Ammon's horn (tissue), 1 donor: Measurements from ENCODE around the gene PTPN6.

Experiments
- DNase-seq: peaks from one replicate; pipeline ENCODE4 v3.0.0-alpha.2; 2016; ENCODE audit warnings: low spot score

PTPN6 gene

DNA sequence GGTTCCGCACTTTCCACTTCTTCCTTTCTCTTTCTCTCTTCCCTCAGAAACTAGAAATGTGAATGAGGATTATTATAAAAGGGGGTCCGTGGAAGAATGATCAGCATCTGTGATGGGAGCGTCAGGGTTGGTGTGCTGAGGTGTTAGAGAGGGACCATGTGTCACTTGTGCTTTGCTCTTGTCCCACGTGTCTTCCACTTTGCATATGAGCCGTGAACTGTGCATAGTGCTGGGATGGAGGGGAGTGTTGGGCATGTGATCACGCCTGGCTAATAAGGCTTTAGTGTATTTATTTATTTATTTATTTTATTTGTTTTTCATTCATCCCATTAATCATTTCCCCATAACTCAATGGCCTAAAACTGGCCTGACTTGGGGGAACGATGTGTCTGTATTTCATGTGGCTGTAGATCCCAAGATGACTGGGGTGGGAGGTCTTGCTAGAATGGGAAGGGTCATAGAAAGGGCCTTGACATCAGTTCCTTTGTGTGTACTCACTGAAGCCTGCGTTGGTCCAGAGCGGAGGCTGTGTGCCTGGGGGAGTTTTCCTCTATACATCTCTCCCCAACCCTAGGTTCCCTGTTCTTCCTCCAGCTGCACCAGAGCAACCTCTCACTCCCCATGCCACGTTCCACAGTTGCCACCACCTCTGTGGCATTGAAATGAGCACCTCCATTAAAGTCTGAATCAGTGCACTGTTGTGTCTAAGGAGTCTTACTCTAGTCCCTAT is 28.0 kb upstream of the PTPN6 start:
- DNase-seq: no peak

DNA sequence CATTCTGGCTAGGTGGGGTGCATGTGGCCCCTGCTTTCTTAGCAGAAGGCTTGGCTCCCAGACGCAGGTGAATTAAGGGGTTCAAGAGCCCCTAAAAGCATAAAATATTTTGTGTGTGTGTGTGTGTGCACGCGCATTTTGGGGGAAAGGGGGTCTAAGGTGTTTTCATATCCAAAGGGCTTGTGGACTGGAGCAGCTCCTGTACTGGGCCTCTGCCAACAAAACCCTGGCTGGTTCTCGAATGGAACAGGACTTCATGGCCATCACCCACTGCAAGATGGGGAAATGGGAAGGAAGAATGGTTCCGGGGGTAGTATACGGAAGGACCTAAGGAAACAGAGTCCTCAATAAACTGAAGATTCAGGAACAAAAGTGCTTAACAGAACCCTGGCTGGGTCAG is 27.3 kb upstream of the PTPN6 start:
- DNase-seq: no peak

DNA sequence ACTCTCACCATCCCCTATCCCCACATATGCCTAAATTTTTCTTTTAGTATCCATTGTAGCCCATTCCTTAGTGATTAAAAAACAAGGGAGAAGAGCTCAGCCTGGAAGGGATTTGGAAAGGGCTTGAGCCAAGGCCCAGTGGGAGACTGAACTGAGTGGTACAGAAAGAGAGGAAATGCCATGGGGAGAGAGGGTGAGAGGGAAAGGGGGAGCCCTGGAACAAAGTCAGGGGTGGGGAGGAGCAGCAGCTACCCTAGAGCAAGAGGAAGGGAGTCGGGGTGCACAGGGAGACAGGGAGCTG is 26.0 kb upstream of the PTPN6 start:
- DNase-seq: no peak

DNA sequence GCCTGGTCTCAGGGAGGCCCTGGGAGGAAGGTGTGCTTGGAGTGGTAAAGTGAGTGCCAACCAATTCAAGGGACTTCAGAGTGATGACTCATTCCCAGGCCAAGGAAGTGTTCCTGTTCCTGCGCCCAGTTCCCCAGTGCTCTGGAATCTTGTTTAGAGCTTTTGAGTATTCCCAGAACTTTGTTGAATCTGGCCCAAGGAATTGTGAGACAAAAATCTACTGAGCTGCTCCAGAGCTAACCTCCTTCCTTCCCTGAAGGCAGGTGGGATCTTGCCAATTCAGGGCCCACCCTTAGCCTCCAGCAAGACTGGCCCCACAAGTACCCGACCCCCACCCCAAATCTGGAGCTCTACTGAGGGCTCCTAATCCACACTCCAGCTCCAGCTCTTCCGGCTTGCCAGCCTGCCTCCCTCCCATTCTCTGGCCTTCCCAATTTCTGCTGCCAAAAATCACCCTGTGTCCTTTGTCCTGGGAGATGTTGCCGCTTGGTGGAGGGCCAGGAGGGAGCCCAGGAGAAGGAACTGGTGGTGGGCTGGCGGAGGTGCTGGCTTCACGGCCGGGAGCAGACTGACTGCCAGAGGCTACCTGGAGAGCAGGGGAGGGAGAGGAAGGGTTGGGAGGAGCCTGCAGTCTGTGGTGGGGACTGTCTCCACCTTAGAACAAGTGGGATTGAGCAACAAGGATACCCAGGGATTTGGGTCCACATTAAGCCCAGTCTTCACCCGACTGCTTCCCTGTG is 25.4 kb upstream of the PTPN6 start:
- DNase-seq: peak; percentile 80

DNA sequence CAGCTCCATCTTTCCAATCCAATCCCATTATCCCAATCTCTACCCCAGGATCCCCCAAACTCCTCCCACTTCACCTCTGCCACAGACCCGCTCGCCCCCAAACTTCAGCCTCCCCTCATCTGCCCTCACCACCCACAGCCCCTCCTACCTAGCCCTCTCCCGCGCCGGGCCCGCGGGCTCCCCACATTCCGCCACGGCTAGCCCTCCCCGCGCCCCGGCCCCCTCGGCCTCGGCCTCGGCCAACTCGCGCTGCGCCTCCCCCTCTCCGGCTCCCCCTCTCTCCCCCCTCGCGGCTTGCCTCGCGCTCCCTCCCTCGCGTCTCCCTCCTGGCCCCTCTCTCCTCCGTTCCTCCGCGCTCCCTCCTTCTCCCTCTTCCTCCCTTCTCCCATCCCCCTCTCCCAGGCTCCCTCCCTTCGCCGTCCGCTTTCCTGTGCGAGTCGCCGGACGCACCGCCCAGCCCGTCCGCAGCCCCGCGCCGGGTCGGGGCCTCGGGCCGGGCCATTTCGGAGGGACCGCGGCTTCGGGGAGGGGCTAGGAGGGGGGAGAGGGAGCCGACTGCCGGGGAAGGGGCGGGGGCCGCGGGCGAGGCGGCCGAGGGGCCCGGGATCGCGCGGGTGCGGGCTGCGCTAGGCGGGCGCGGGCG is 23.7 kb upstream of the PTPN6 start, which contains the start of gene ATN1:
Gene ATN1, plus strand, starts transcription at position 581 of the 643 bp plus-strand sequence. CDS start 6,043 bp downstream, outside the sequence.
- peak; percentile 92 for DNase-seq

DNA sequence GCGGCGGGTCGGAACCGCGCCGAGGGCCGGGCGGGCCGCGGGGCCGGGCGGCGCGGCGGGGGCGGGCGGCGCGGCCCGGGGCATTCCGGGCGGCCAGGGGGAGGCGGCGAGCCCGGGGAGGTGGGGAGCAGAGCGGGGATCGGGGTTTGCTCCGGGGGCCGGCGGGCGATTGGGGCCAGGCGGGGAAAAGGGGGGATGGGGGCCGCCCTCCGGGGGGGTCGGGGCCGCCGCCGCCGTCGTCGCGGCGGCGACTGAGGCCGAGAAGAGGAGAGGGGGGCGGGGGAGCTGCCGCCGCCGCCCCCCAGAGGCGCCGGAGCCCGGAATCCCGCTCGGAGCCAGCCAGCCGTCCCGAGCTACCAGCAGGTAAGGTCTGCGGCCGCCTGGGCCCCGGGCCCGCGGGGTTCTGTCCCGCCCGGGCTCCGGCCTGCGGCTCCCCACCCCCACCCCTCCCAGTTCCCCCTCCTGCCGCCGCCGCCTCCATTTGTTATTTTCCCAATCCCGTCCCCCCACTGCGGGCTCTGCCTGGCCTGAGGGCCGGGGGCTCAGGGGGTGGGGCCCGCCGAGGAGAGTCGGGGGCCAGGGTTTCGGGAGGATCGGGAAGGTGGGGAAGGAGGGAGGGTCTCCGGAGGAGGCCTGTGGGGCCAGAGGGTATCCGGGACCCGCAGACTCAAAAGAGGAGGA is 23.0 kb upstream of the PTPN6 start:
- DNase-seq: no peak

DNA sequence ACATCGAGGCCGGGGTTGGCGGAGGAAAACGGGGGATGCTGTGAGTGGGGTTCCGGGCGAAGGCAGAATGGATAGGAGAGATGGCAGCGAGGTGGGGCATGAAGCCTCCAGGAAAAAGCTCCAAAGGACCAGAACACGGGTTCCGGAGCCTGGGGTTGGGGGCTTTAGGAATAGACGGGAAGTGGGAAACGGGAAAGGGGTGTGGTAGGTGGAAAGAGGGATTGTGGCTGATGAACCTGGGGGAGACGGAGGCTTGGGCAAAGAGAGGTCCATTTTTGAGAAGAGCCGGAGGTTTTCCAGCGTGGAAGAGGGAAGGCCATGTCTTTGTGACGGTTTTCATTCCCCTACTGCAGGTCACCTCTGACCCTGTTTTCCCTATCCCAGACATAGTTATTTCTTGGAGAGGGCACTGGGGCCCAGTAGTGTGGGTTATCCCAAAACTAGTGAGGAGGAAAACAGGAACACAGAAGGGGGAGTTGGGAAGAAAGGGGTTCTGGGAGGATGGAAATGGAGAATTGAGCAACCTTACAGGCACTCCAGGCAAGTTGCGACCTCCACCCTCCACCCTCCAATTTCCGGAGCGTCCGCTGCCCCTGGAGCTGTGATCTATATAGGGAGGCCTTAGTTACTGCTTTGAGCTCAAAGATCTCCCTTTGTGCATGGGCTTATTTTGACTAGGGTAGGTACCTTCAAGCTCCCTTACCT is 22.3 kb upstream of the PTPN6 start:
- DNase-seq: no peak

DNA sequence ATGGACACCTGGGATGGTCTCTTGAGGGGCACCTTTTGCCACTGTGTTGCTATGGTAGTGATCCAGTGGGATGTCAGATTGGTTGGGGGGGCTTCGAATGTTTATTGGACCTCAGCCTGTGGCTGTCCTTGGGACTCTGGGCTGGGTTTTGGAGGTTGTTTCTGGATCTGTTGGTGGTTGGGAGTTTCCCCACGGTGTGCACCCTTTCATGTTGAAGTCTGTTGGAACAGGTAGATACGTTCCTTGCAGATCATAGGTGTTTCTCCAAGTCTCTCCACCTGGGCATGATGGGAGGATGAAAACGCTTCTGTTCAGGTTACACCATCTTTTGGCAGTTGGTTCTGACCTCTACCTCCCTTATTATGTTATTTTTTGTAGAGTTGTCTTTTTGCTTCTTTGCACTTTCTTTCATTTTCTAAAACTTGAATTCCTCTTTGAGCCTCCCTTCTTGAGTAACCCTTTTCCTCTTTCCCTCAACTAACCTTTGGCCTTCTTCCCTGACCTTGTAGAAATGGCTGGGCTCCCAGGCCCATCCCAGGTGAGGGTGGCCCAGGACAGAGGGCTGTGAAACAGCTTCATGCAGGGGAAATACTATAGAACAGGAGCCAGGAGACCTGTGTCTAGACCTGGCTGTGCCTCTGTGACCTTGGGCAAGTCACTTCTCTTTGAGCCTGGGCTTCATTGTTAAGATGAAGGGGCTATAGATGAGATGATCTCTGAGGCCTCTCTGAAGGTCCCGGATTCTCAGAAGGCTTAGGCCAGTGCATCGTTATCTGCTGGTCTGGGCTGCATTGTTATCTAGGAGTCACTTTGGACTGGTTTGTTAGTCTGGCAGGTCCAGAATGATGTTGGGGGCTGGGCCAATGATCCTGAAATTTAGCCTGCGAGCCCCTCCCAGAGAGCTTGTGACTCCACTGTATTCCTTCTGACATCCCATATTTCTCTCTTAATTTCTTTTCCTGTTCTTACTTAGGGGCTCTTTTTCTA is 21.4 kb upstream of the PTPN6 start:
- DNase-seq: no peak

DNA sequence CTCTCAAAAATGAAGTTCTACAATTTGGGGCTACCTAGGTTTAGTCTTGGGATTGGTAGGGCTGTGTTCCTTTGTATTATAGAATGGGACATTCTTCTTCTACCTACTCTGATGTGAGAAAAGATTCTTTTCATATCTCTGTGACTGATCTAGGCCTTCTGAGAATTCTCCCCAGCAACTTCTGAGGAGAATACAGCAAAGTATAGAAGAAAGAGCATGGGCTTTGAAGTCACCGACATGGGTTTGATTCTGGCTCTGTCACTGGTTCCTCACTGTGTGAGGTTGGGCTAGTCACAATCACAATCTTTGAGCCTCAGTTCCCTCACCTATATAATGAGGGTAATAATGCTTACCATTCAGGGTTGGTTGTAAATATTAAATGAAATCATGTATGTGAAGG is 18.4 kb upstream of the PTPN6 start:
- DNase-seq: no peak

DNA sequence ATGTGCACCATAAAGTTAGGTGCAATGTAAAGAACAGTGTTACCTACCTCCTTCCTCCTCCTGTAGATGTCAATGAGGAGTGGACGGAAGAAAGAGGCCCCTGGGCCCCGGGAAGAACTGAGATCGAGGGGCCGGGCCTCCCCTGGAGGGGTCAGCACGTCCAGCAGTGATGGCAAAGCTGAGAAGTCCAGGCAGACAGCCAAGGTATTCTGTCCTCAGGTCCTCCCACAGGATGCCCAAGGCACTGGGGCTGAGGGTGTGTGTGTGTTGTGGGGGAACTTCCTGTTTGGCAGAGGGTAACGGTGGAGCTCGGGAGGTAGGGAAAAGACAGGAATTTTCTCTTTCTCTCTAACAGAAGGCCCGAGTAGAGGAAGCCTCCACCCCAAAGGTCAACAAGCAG is 17.0 kb upstream of the PTPN6 start:
- no peak for DNase-seq

DNA sequence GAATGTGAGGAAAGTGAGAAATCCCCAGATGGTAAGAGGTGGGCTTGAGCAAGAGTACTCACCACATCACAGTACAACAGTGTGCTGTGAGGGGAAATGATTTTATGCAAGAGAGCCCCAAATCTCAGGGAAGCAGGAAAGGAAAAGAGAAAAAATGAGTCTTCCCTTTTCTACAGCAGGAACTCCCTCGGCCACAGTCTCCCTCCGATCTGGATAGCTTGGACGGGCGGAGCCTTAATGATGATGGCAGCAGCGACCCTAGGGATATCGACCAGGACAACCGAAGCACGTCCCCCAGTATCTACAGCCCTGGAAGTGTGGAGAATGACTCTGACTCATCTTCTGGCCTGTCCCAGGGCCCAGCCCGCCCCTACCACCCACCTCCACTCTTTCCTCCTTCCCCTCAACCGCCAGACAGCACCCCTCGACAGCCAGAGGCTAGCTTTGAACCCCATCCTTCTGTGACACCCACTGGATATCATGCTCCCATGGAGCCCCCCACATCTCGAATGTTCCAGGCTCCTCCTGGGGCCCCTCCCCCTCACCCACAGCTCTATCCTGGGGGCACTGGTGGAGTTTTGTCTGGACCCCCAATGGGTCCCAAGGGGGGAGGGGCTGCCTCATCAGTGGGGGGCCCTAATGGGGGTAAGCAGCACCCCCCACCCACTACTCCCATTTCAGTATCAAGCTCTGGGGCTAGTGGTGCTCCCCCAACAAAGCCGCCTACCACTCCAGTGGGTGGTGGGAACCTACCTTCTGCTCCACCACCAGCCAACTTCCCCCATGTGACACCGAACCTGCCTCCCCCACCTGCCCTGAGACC is 15.6 kb upstream of the PTPN6 start:
- DNase-seq: no peak

DNA sequence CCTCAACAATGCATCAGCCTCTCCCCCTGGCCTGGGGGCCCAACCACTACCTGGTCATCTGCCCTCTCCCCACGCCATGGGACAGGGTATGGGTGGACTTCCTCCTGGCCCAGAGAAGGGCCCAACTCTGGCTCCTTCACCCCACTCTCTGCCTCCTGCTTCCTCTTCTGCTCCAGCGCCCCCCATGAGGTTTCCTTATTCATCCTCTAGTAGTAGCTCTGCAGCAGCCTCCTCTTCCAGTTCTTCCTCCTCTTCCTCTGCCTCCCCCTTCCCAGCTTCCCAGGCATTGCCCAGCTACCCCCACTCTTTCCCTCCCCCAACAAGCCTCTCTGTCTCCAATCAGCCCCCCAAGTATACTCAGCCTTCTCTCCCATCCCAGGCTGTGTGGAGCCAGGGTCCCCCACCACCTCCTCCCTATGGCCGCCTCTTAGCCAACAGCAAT is 14.9 kb upstream of the PTPN6 start:
- DNase-seq: no peak

DNA sequence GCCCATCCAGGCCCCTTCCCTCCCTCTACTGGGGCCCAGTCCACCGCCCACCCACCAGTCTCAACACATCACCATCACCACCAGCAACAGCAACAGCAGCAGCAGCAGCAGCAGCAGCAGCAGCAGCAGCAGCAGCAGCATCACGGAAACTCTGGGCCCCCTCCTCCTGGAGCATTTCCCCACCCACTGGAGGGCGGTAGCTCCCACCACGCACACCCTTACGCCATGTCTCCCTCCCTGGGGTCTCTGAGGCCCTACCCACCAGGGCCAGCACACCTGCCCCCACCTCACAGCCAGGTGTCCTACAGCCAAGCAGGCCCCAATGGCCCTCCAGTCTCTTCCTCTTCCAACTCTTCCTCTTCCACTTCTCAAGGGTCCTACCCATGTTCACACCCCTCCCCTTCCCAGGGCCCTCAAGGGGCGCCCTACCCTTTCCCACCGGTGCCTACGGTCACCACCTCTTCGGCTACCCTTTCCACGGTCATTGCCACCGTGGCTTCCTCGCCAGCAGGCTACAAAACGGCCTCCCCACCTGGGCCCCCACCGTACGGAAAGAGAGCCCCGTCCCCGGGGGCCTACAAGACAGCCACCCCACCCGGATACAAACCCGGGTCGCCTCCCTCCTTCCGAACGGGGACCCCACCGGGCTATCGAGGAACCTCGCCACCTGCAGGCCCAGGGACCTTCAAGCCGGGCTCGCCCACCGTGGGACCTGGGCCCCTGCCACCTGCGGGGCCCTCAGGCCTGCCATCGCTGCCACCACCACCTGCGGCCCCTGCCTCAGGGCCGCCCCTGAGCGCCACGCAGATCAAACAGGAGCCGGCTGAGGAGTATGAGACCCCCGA is 14.3 kb upstream of the PTPN6 start:
- no peak for DNase-seq

DNA sequence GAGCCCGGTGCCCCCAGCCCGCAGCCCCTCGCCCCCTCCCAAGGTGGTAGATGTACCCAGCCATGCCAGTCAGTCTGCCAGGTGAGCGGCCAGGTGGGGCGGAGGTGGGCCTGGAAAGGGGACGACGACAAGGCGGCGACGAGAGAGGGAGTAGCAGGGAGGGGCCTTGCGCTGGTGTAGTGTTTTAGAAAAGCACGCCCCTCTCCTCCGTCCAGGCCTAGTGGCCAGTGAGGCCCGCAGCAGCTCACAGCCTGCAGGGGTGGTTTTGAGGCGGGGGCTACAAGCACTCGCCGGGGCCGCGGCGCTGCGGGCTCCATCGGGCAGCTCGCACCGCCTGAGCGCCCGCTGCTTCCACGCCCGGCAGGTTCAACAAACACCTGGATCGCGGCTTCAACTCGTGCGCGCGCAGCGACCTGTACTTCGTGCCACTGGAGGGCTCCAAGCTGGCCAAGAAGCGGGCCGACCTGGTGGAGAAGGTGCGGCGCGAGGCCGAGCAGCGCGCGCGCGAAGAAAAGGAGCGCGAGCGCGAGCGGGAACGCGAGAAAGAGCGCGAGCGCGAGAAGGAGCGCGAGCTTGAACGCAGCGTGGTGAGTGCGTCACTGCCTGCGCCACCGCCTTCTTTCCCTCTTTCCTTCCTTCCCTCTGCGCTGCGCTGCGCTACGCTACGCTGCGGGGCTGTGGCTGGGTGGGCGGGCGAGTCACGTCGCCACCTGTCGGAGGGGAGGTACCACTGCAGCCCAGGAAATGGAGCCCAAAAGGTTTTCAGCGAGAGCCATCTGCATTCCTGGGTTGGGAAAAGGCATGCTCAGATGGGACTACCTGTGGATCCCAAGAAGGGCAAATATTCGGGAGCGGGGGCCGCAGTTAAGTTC is 13.4 kb upstream of the PTPN6 start:
- DNase-seq: peak; percentile 99

DNA sequence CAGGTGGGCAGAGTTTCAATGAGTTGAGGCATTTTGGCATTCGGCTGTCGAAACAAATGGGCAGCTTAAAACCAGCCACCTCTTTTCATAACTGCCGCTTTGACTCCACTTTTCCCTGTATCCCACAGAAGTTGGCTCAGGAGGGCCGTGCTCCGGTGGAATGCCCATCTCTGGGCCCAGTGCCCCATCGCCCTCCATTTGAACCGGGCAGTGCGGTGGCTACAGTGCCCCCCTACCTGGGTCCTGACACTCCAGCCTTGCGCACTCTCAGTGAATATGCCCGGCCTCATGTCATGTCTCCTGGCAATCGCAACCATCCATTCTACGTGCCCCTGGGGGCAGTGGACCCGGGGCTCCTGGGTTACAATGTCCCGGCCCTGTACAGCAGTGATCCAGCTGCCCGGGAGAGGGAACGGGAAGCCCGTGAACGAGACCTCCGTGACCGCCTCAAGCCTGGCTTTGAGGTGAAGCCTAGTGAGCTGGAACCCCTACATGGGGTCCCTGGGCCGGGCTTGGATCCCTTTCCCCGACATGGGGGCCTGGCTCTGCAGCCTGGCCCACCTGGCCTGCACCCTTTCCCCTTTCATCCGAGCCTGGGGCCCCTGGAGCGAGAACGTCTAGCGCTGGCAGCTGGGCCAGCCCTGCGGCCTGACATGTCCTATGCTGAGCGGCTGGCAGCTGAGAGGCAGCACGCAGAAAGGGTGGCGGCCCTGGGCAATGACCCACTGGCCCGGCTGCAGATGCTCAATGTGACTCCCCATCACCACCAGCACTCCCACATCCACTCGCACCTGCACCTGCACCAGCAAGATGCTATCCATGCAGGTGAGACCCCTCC is 12.6 kb upstream of the PTPN6 start:
- DNase-seq: no peak

DNA sequence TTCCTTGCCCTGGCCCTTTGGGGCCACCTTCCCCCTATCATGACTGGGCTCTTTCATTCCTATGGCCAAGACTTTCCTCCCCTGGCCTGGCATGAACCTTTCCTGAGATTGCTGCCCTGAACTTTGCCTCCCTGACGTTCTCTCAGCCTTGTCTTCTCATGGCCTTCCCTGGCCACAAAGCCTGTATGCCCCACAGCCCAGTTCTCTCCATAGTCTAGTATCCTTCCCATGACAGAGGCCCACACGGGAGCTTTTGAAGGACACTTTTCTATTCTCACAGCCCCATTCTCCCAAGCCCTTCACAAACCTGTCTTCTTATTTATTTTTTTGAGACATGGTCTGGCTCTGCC is 12.0 kb upstream of the PTPN6 start:
- no peak for DNase-seq

DNA sequence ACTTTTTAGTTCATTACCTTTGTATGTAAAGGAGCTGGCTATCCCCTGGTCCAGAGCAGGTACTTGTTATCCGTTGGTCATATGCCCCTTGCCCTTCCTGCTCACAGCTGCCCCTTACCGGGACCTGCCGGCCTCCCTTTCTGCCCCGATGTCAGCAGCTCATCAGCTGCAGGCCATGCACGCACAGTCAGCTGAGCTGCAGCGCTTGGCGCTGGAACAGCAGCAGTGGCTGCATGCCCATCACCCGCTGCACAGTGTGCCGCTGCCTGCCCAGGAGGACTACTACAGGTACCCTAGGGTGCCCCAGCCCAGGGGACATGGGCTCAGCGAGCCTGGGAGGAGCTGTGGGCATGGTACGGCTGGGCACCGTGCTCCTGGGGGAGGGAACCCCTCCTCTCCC is 9.9 kb upstream of the PTPN6 start:
- no peak for DNase-seq
